ENCODE measurements around the gene SH3PXD2B. TPM values are rescaled to one million over a fixed set of nuclear protein-coding genes. Genes with fewer than 3 reads are reported as not detected.

SH3PXD2B gene
- polyA plus RNA-seq, 3 donors, result 0.19 to 0.77 (median 0.31) TPM

- no peaks in the 10 kb centered on the region for H3K4me1 ChIP-seq (ENCODE audit: control insufficient read depth in 1 of 2, insufficient read depth in 2 of 2, low read length in 2 of 2)
- H3K36me3 ChIP-seq (replicated peaks in 1 of 2; ENCODE audit: control insufficient read depth in 1 of 2, insufficient read depth in 2 of 2, low read length in 2 of 2), result no peaks in the 10 kb centered on the region
- Mint-ChIP-seq H3K27me3 (ENCODE audit: low read depth in 3 of 3) (peaks cover 0 to 10% (median 4%) of the 10 kb centered on the region in 3 donors), H3K36me3 (no peaks in the 10 kb centered on the region), H3K4me3 (no peak overlapping the region), H3K27ac (no peak overlapping the region), H3K9me3 (no peaks in the 10 kb centered on the region), H3K4me1 (no peaks in the 10 kb centered on the region)
- no peak for DNase-seq
- no peaks in the 10 kb centered on the region for H4K20me1 ChIP-seq (ENCODE audit: insufficient read depth, low read length)
- no peak overlapping the region for H3K4me3 ChIP-seq (replicated peaks in 1 of 3; ENCODE audit: low read depth in 2 of 3, low read length in 3 of 3)
- H3K4me2 ChIP-seq (replicated peaks; ENCODE audit: extremely low read depth, low read length, poor library complexity, severe bottlenecking), result no peak overlapping the region
- intact Hi-C loops (cut with micrococcal nuclease), result no loop called here
- no peak overlapping the region for H2AFZ ChIP-seq (ENCODE audit: insufficient read depth, low read depth, low read length, poor library complexity, severe bottlenecking)
- H3K9ac ChIP-seq (ENCODE audit: insufficient read depth, low read length, poor library complexity, severe bottlenecking), result no peak overlapping the region
- H3K79me2 ChIP-seq (ENCODE audit: insufficient read depth, low read length), result no peaks in the 10 kb centered on the region
- H3K27me3 ChIP-seq (ENCODE audit: control insufficient read depth in 2 of 2, insufficient read depth in 2 of 2, low read length in 2 of 2), result no peaks in the 10 kb centered on the region
- H3K9me3 ChIP-seq (replicated peaks in 1 of 2; ENCODE audit: control insufficient read depth in 1 of 2, insufficient read depth in 1 of 2, low read length in 2 of 2), result no peaks in the 10 kb centered on the region
- no peak overlapping the region for H3K27ac ChIP-seq (ENCODE audit: low read depth in 1 of 2, low read length in 2 of 2)
- TF ChIP-seq CTCF (IDR thresholded peaks at IDR 0.05), result no peak
- 93% methylated on average over 8 of the region's 14 CpGs for WGBS (ENCODE audit: insufficient coverage)
Observed at GRCh38 chr5:172492097-172492840, 37.9 kb upstream of the SH3PXD2B start.

- Histone ChIP-seq H3K36me3 (replicated peaks in 1 of 2; ENCODE audit: control insufficient read depth in 1 of 2, insufficient read depth in 2 of 2, low read length in 2 of 2) (no peaks in the 10 kb centered on the region), H3K4me2 (replicated peaks; ENCODE audit: extremely low read depth, low read length, poor library complexity, severe bottlenecking) (no peak overlapping the region), H3K27ac (ENCODE audit: low read depth in 1 of 2, low read length in 2 of 2) (no peak overlapping the region), H3K79me2 (ENCODE audit: insufficient read depth, low read length) (no peaks in the 10 kb centered on the region), H4K20me1 (ENCODE audit: insufficient read depth, low read length) (no peaks in the 10 kb centered on the region), H3K9ac (ENCODE audit: insufficient read depth, low read length, poor library complexity, severe bottlenecking) (no peak overlapping the region), H3K4me1 (ENCODE audit: control insufficient read depth in 1 of 2, insufficient read depth in 2 of 2, low read length in 2 of 2) (no peaks in the 10 kb centered on the region), H3K27me3 (ENCODE audit: control insufficient read depth in 2 of 2, insufficient read depth in 2 of 2, low read length in 2 of 2) (no peaks in the 10 kb centered on the region), H2AFZ (ENCODE audit: insufficient read depth, low read depth, low read length, poor library complexity, severe bottlenecking) (no peak overlapping the region), H3K4me3 (replicated peaks in 1 of 3; ENCODE audit: low read depth in 2 of 3, low read length in 3 of 3) (no peak overlapping the region), H3K9me3 (replicated peaks in 1 of 2; ENCODE audit: control insufficient read depth in 1 of 2, insufficient read depth in 1 of 2, low read length in 2 of 2) (no peaks in the 10 kb centered on the region)
- no peaks in the 10 kb centered on the region for H3K4me1 Mint-ChIP-seq
- TF ChIP-seq CTCF (IDR thresholded peaks at IDR 0.05), result no peak
- H3K36me3 Mint-ChIP-seq, result no peaks in the 10 kb centered on the region
- intact Hi-C loops (cut with micrococcal nuclease), result no loop called here
- DNase-seq, result no peak
- no peak overlapping the region for H3K4me3 Mint-ChIP-seq
- no peaks in the 10 kb centered on the region for H3K9me3 Mint-ChIP-seq
- H3K27ac Mint-ChIP-seq, result no peak overlapping the region
- WGBS (ENCODE audit: insufficient coverage), result 94% methylated on average over 8 of the region's 8 CpGs
- peaks cover 2 to 10% (median 4%) of the 10 kb centered on the region in 3 donors for H3K27me3 Mint-ChIP-seq (ENCODE audit: low read depth in 3 of 3)
Observed at GRCh38 chr5:172491481-172491880, 37.2 kb upstream of the SH3PXD2B start.

Measured in CD14-positive monocyte (primary cell).